Left cardiac atrium (tissue), 4 donors: ENCODE data around the gene ZNF778. TPM values are rescaled to one million over a fixed set of nuclear protein-coding genes. Genes with fewer than 3 reads are reported as not detected.
"Not testable (repeated sequence)": the region's sequence is repeated elsewhere in the genome, so short reads cannot be mapped to it uniquely, and the experiment has no call there.

ENCODE experiments used
- ATAC-seq, 2 donors: fragments of 200-7000 bp; cut with Tn5 transposase; one replicate each; pipeline ENCODE4 v1.9.1; 2020; ENCODE audit warnings: mild to moderate bottlenecking in 2 of 2, moderate library complexity in 2 of 2
- DNase-seq: peaks from one replicate; pipeline ENCODE4 v3.0.0-alpha.2; 2020
- intact Hi-C, 2 donors: fragments of 100-400 bp; cut with DNase I; formaldehyde crosslinking; loops; one replicate each; pipeline versions ENCODE4 v1.14.1 to v1.15.1; 2022 to 2023
- total RNA-seq, 2 donors: library from RNA; stranded (reverse); fragmentation: NEBNext Ultra II Directional; extraction: Animal tissue kit (Norgen Biotek cat#: 25700); gene quantifications; one replicate each; pipeline ENCODE4 v1.2.1, GENCODE V29; 2021
- donor health status: DM: no; HTN: yes; CAD: no.
- donor health status: DM: no; HTN: yes; CAD: no; lungs with severe emphysema.
- donor health status: DM: yes; HTN: yes; CAD: no.
- donor health status: Dilated cardiomyopathy.

The ZNF778 gene
- total RNA-seq, 2 donors from 2014 or later = 7.5 to 9.8 TPM

GRCh38 chr16:89191901-89192185, 25.7 kb upstream of the ZNF778 start:
- ATAC-seq (no peak), DNase-seq (no peak)
- intact Hi-C loops = no loop called here

GRCh38 chr16:89192186-89192955, 25.1 kb upstream of the ZNF778 start:
- ATAC-seq = peak; percentile 50 to 63
- intact Hi-C loops = not testable (repeated sequence)
- peak; percentile 80 for DNase-seq

- DNase-seq (peak; percentile 80), ATAC-seq (peak; percentile 73 to 75)
- intact Hi-C loops = no loop called here
These were observed 24.4 kb upstream of the ZNF778 start for GRCh38 chr16:89192956-89193575.

- ATAC-seq (peak in 1 of 2 donors; percentile 1), DNase-seq (peak; percentile 33)
- intact Hi-C loops = no loop called here
These were observed 23.8 kb upstream of the ZNF778 start for GRCh38 chr16:89193576-89194293.

GRCh38 chr16:89194340-89195311, 22.9 kb upstream of the ZNF778 start:
- ATAC-seq (no peak), DNase-seq (peak; percentile 24)
- intact Hi-C loops = no loop called here

GRCh38 chr16:89195521-89196171, 21.9 kb upstream of the ZNF778 start:
- DNase-seq (no peak), ATAC-seq (no peak)
- intact Hi-C loops = no loop called here

- ATAC-seq = no peak
- no peak for DNase-seq
- intact Hi-C loops = no loop called here
These were observed 20.4 kb upstream of the ZNF778 start for GRCh38 chr16:89197033-89197632.

GRCh38 chr16:89197633-89198416, 19.7 kb upstream of the ZNF778 start:
- ATAC-seq (no peak), DNase-seq (no peak)
- intact Hi-C loops = no loop called here

GRCh38 chr16:89198417-89199240, 18.9 kb upstream of the ZNF778 start:
- no peak for DNase-seq
- no peak for ATAC-seq
- intact Hi-C loops = no loop called here

- ATAC-seq = no peak
- DNase-seq = no peak
- intact Hi-C loops = no loop called here
These were observed 18.0 kb upstream of the ZNF778 start for GRCh38 chr16:89199241-89200123.

- DNase-seq = no peak
- intact Hi-C loops = no loop called here
- ATAC-seq = no peak
These were observed 17.2 kb upstream of the ZNF778 start, which contains the start of gene SLC22A31 for GRCh38 chr16:89200124-89200849. SLC22A31 (minus strand) TSS chr16:89200537; CDS start chr16:89200501, 36 bp downstream.

GRCh38 chr16:89200850-89201411, 16.6 kb upstream of the ZNF778 start:
- intact Hi-C loops = no loop called here
- DNase-seq (no peak), ATAC-seq (peak in 1 of 2 donors; percentile 27)

- intact Hi-C loops = no loop called here
- DNase-seq (peak; percentile 80), ATAC-seq (peak; percentile 91 to 96)
These were observed 15.8 kb upstream of the ZNF778 start for GRCh38 chr16:89201439-89202377.
